NCI-H510A (cell line): ENCODE data around the gene CALN1.
"Not testable (repeated sequence)": the region's sequence is repeated elsewhere in the genome, so short reads cannot be mapped to it uniquely, and the experiment has no call there.

Experiments used
- DNase-seq: peaks from one replicate; lab custom pipeline; 2025; lab: John Stamatoyannopoulos, UW

The CALN1 gene

GRCh38 chr7:72412121-72412618, at the start of gene CALN1:
CALN1 (minus strand) TSS chr7:72412338.
- not testable (repeated sequence) for DNase-seq

GRCh38 chr7:72453471-72453870, 41.3 kb upstream of the CALN1 start:
- DNase-seq: no peak

DNA sequence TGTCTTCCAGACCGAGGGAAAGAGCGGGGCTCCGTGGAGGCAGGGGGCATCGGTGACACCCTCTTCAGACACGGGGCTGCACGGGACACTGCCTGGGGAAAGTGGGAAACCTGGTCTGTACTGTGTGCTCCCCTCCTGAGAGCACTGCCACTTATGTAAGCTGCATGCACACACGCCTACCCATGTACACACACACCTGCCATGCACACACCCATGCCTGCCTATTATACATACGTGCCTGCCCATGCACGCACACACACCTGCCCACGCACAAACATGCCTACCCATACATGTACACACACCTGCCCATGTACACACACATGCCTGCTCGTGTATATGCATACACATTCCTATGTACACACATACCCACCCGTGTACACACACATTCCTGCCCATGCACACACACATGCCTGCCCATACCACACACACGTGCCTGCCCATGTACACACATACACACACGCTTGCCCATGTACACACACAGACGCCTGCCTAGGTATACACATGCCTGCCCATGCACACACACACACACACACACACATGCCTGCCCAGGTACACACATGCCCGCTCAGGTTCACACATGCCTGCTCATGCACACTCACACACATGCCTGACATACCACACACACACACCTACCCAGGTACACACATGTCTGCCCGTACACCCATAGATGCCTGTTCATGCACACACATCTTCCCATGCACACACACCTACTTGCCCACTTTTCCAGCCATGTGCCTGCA, 35.5 kb upstream of the CALN1 start:
- DNase-seq: no peak

DNA sequence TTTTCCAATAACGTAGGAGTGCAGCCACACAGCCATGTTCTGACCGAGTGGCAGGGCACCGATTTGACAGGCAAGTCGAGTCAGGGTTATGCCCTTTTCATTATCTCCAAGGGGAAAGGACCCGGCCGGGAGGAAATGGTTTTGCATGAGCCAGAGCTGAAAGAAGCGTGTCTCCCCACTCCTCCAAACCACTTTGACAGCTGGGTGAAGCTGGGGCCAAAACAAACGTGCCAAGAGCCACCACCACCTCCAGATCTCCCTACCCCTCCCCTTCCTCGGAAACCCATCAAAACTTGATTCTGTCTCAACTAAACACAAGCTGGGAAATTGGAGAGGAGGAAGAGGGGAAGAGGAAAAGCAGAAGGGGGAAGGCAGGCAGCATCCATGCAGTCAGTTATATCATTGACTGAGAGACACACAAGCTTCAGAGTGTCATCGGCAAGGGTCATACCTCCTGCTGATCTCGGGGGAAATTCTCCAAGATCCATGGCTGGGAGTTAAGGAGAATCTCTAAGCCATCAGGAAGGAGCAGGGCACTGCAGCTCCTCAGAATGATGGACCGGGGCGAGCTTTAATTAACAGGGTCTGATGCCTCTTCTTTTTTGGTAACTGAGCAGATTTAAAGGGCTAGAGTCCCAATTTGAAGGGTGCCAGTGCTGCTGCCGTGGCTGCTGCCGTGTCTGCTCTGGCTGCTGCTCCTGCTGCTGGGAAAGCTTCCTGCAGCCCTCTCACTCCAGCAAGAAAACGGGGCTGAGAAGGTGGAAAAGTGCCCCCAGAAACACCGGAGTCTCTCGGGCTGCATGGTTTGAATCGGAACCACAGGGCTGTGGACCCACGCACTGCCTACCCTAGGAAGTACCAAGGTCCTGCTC, 34.7 kb upstream of the CALN1 start:
- no peak for DNase-seq

GRCh38 chr7:72446131-72446530, 34.0 kb upstream of the CALN1 start:
- DNase-seq: no peak

DNA sequence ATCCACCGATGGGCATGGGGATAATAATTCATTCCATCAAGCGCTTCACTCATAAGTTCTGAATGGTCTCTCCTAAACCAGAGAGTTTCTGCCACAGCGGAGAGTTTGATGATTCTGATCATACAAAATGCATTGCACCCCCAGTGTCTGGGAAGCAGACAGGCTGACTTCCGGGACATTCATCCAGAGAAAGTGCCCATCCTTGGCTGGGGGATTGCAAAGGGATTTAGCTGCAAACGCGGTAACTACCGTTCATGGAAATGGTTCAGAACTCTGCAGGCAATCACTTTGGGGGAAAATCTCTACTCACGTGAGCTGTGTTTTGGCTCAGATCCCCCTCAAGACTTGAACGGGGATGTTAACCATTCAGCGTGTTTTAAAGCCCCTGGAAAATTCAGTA, 33.4 kb upstream of the CALN1 start:
- DNase-seq: no peak

DNA sequence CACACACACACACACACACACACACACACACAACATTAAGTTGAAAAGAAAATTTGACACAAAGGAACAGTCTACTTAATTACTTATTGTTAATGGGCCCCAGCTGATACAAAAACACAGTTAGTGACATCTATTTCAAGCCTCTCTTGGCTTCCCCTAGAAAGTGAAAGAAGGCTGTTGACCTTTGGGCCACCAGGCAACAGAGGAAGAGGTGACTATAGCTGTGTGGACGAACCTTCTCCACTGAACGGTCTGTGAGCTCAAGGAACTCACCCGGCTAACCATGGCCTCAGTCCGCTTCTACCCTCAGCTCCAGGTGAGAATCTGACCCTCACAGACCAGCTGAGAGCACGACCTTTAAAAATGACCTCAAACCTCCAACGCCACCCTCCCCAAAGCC, 32.9 kb upstream of the CALN1 start:
- no peak for DNase-seq

DNA sequence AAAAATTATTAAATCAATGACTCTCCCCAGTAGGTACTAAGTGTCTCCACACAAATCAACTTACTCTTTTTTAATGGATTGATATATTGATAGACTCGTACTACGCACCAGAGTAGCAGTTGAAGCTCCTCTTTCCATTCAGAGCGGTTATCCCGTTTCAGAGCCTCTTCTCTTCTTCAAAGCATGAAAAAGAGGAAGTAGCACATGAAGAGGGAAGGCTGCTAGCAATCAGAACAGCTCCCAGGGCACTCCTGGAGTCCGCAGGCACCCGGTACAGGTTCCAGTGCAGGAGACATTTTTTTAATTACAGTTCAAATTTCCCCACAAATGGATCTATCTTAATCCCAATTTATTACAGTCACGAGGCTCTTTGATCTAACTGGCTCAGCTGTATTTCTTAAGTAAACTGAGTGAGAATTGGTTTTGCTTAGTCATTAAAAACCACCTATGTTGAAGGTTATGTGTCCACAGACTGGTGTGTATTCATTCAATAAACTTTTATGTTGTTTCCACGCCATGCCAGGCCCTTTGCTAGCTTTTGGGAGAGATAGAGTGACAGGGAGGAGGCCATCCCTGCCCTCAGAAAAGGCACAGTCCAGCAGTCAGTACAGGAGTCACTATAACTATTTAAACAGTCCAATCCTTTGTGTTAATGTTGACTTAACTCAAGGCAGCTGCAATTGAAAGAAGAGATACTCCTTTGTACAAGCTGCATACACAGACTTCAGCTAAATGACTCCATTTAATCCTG, 32.1 kb upstream of the CALN1 start:
- DNase-seq: no peak

DNA sequence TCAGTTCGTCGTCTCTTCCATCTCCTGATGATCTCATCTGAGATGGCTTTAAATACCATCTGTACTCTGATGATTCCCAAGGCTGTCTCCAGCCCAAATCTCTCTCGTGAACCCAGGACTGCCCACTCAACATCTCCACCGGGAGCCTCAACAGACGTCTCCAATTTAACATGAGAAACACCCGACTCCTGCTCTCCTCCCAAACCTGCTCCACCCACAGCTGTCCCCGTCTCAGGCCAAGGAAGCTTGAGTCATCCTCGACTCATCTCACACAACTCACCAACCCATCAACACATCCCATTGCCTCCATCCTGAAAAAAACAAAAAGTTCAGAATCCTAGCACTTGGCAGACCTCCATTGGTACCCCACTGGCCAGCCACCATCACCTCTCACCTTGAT, 29.7 kb upstream of the CALN1 start:
- DNase-seq: no peak

DNA sequence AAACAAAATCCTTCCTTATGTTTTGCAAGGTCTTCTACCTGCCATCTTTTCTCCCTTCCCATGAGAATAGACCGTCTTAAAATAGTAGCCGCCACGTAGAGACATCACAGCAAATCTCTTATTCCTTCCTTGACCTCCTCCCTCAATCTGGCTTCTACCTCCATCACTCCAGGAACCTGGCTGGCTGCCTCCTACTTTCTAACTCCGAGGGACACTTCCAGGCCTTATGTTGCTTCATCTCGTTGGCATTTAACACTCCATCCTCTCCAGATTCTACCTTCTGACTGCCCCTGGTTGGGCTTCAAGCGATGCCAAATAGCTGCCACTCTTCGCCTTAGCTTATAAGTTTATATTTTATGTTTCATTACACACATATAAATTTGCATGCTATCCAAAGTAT, 26.4 kb upstream of the CALN1 start:
- no peak for DNase-seq

DNA sequence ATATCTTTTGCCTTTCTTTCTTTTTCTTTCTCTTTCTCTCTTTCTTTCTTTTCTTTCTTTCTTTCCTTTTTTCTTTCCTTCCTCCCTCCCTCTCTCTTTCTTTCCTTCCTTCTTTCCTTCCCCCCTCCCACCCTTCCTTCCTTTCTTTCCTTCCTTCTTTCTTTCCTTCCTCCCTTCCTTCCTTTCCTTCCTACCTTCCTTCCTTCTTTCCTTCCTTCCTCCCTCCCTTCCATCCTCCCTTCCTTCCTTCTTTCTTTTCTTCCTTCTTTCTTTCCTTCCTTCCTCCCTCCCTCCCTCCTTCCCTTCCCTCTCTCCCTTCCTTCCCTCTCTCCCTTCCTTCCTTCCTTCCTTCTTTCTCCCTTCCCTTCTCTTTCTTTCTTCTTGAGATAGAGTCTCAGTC, 25.5 kb upstream of the CALN1 start:
- no peak for DNase-seq

GRCh38 chr7:72437061-72437585, 25.0 kb upstream of the CALN1 start:
- DNase-seq: no peak

DNA sequence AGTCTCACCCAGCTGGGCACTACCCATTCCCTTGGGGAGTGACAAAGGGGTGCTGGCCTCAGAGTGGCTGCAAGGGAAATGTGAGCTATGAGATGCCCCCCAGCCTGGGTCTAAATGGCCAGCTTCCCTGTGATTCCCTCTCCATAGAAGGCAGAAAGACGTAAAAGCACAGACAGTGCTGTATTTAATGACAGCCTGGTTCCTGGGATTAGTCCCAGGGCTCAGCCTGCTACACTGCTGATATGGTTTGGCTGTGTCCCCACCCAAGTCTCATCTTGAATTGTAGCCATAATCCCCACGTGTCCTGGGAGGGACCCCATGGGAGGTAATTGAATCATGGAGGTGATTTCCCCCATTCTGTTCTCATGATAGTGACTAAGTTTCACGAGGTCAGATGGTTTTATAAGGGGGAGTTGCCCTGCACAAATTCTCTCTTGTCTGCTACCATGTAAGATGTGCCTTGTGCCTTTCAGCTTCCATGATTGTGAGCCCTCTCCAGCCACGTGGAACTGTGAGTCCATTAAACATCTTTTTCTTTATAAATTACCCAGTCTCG, 23.9 kb upstream of the CALN1 start:
- DNase-seq: no peak

- DNase-seq: no peak
Observed at GRCh38 chr7:72435366-72435765, 23.2 kb upstream of the CALN1 start.

- no peak for DNase-seq
Observed at GRCh38 chr7:72430531-72430930, 18.4 kb upstream of the CALN1 start.

- DNase-seq: no peak
Observed at GRCh38 chr7:72429316-72429715, 17.2 kb upstream of the CALN1 start.

GRCh38 chr7:72416846-72417245, 4.7 kb upstream of the CALN1 start:
- DNase-seq: no peak

DNA sequence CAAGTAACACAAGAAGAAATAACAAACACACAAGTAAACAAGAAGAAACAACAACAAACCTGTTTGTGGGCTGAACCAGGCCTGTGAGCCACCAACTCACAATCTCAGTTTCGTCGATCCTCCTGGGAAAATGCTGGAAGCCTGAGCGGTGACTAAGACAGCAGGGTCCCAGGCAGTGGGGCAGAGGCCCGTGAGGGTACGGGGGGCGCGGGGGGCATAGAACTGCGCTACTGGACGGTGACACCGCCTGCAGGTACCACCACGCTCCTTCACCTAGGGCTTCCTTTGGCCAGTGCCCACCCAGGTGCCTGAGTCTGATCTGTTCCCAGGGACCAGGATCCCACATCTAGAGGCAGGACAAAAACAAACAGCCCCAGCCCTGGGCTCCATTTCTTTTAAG, 3.4 kb upstream of the CALN1 start:
- DNase-seq: no peak

DNA sequence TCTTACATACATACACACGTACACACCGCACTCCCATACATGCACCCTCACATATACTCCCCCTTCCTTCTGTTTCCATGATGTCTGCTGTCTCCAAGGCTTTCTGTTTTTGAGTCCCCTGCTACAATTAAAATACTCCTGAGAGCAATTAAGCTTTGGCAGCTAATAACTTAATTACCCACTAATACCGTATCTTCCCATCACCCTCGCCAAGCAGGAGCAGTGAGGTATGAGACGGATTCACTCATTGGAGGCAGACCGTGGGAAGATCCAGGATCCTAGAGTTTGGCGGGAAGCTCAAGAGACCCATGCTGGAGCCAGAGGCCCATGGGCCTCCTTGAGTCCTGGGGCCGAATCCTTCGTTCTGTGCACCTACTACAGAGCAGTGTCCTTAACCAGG, 1.7 kb upstream of the CALN1 start:
- DNase-seq: no peak

DNA sequence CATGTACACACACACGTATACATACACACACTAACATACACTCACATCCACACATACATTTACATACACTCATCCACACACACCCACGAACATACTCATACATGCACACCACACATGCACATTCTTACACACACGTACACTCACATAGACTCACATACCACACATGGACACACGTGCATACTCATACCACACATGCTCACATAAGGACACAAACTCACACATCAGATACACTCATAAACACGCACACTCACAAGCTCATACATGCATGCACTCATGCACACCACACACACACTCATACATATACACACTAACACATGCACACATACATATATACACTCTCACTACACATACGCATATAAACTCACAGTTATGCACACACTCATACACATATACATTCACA, 1.2 kb upstream of the CALN1 start:
- no peak for DNase-seq

GRCh38 chr7:72411419-72411818, 719 bp downstream of the CALN1 start:
- no peak for DNase-seq

DNA sequence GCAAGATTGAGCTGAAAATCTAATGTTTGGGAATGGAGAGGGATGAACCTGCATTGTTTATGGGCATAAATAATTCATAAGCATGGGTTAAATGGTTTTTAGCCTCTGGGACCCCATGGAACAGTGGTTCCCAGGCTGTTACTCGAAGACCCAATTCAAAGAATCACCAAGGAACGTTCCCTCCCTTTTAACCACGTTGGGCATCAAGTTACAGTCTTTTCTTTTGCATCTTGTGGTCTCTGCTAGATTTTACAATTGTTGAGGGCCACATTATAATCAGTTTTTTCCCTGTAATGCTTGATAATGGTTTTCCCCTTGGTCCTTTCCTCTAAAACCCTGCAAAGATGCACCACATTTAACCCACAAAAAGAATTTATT, 2.5 kb downstream of the CALN1 start:
- no peak for DNase-seq
